AG09309 (cell line): ENCODE measurements around the gene PTGER3.

Source experiments
- DNase-seq: peaks from one replicate; pipeline ENCODE4 v3.0.0-alpha.2; 2010; ENCODE audit warnings: low read depth
- H3K4me3 ChIP-seq: 2 replicates; pipeline ENCODE4 v1.5.1; 2011; ENCODE audit warnings: mild to moderate bottlenecking, low read depth, low read length, moderate library complexity; ENCODE audit not compliant: control insufficient read depth
- TF ChIP-seq, protein P1 (sequence below): IDR thresholded peaks from 2 replicates; pipeline ENCODE4 v1.5.1; 2011; ENCODE audit warnings: mild to moderate bottlenecking, low read depth, low read length, inconsistent platforms; ENCODE audit not compliant: insufficient read depth, control insufficient read depth; ENCODE audit errors: missing control alignments

The PTGER3 gene

DNA sequence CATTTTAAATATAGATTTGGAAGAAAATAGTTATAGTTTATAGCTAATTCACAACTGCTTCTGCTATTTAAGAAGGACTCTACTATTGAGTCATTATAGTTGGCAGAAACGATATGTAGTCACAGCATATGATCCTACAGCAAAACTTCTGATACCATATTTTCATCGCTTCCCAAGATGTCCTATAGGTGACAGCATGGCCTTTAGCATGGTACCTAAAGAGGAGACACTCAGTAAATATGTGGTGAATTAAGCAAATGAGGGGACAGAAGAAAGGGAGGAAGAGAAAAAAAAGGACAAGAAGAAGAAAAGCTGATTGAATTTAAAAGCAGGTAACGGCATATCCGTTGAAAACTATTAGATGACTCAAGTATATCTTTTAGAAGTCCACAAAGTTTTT is 77.2 kb downstream of the PTGER3 start:
- no peak for DNase-seq
- TF ChIP-seq, protein P1, sequence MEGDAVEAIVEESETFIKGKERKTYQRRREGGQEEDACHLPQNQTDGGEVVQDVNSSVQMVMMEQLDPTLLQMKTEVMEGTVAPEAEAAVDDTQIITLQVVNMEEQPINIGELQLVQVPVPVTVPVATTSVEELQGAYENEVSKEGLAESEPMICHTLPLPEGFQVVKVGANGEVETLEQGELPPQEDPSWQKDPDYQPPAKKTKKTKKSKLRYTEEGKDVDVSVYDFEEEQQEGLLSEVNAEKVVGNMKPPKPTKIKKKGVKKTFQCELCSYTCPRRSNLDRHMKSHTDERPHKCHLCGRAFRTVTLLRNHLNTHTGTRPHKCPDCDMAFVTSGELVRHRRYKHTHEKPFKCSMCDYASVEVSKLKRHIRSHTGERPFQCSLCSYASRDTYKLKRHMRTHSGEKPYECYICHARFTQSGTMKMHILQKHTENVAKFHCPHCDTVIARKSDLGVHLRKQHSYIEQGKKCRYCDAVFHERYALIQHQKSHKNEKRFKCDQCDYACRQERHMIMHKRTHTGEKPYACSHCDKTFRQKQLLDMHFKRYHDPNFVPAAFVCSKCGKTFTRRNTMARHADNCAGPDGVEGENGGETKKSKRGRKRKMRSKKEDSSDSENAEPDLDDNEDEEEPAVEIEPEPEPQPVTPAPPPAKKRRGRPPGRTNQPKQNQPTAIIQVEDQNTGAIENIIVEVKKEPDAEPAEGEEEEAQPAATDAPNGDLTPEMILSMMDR, result no peak
- no peak overlapping the region for H3K4me3 ChIP-seq

- TF ChIP-seq, protein P1, result peak; percentile 30
- H3K4me3 ChIP-seq, result no peak overlapping the region
- DNase-seq, result no peak
Measured at GRCh38 chr1:70966018-70966638, 81.5 kb downstream of the PTGER3 start.

DNA sequence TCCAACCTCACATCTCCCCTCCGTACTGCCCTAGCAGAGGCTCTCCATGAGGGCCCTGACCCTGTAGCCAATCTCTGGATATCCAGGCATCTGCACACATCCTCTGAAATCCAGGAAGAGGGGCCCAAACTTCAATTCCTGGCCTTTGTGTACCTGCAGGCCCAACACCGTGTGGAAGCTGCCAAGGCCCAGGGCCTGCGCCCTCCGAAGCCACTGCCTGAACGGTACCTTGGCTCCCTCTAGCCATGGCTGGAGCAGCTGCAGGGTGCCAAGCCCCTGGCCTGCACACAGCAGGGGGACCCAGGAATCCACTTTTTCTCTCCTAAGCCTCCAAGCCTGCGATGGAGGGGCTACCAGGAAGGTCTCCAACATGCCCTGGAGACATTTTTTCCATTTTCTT is 84.2 kb downstream of the PTGER3 start:
- TF ChIP-seq, protein P1, result peak; percentile 20
- H3K4me3 ChIP-seq, result no peak overlapping the region
- no peak for DNase-seq

DNA sequence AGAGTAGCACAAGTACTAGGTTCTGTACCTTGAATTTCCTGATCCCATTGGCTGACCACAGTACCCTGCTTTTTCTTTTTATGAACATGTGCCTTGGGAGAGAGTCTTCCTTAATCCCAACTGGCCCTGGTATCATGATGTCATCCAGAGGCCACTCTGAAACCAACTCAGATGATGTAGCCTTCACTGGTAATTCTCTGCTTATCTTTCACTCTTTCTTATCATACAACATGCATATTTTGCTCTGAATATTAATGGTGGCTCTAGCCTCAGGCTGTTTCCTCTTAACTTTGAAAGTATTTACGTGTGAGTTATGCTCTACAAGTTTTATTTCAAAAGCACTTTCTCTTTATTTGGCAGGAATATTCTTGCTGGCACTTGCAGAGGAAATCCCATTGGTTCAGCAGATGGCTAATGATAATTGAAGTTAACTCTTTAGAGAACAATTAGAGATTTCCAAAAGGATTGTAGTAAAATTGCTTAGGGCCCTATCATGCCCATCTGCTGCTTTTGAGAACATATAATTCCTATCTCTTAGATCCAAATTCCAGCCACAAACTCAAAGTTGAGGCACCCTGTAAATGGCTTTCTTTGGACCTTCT is 86.1 kb downstream of the PTGER3 start:
- no peak for DNase-seq
- TF ChIP-seq, protein P1, result no peak
- H3K4me3 ChIP-seq, result no peak overlapping the region

- TF ChIP-seq, protein P1, result no peak
- no peak for DNase-seq
- H3K4me3 ChIP-seq, result no peak overlapping the region
Measured at GRCh38 chr1:70948396-70949017, 99.1 kb downstream of the PTGER3 start.

DNA sequence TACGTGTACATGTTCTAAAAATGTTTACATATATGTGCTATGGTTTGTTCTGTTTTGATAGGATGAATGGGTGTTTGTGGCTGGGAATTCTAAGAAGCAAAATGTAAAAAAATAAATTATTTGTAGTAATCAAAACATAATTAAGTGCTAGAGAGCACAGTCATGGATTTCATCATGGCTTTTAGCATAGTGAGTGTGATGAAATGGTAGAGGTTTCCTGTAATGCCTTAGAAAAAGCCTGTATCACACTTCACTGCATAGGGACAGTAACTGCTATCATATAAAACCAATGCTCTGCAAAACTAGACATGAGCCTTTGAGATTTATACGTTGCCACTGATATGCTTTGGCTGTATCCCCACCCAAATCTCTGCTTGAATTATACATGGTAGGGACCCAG is 99.8 kb downstream of the PTGER3 start:
- H3K4me3 ChIP-seq, result no peak overlapping the region
- TF ChIP-seq, protein P1, result no peak
- DNase-seq, result no peak
